NCI-H460 (cell line): Measurements from ENCODE around the gene DMTF1. TPM values are rescaled to one million over a fixed set of nuclear protein-coding genes. Genes with fewer than 3 reads are reported as not detected.
"Not testable (repeated sequence)": the region's sequence is repeated elsewhere in the genome, so short reads cannot be mapped to it uniquely, and the experiment has no call there.

ENCODE experiments used
- DNase-seq: peaks from one replicate; pipeline ENCODE4 v3.0.0-alpha.2; 2016; ENCODE audit warnings: low read depth; ENCODE audit errors: extremely low read depth
- small RNA-seq, 2 experiments: library from RNA; depleted of rRNA; stranded (forward); fragments of <200 nt; gene quantifications; one replicate each; pipeline ENCODE3, GENCODE V24; 2014
- total RNA-seq: library from RNA; depleted of rRNA; stranded (reverse); fragments of >200 nt; shearing (Covaris generic); gene quantifications from 2 replicates; pipeline ENCODE4 v1.2.3, GENCODE V29; 2014; rRNA removed

Gene DMTF1
- total RNA-seq, 1 experiment from 2014 or later, result 97.0 TPM

- DNase-seq, result peak; percentile 72
Observed at GRCh38 chr7:87220026-87220733, 67.9 kb downstream of the DMTF1 start.

- no peak for DNase-seq
Observed at GRCh38 chr7:87220734-87221215, 68.5 kb downstream of the DMTF1 start.

GRCh38 chr7:87223666-87224065, 71.4 kb downstream of the DMTF1 start:
- DNase-seq, result no peak

GRCh38 chr7:87225696-87226095, 73.4 kb downstream of the DMTF1 start:
- no peak for DNase-seq

- no peak for DNase-seq
Observed at GRCh38 chr7:87226495-87226894, 74.2 kb downstream of the DMTF1 start.

- no peak for DNase-seq
Observed at GRCh38 chr7:87231258-87231657, 79.0 kb downstream of the DMTF1 start.

GRCh38 chr7:87231711-87232110, 79.5 kb downstream of the DMTF1 start:
- DNase-seq, result no peak

- DNase-seq, result no peak
Observed at GRCh38 chr7:87234949-87235348, 82.7 kb downstream of the DMTF1 start.

- not testable (repeated sequence) for DNase-seq
Observed at GRCh38 chr7:87238464-87239051, 86.3 kb downstream of the DMTF1 start.

GRCh38 chr7:87245671-87246070, 93.4 kb downstream of the DMTF1 start:
- DNase-seq, result not testable (repeated sequence)

Small RNA genes within 50 kb of the gene (small RNA-seq; reads per million reads assigned to genes)
- gene RF00019 (0 reads per million in 2 experiments), gene RF02271 (0 reads per million in 2 experiments)

Other genes with a start within 250 kb of the DMTF1 start
- gene ELAPOR2, start 92.8 kb upstream of the DMTF1 start, total RNA-seq, result 0.59 and 2.4 TPM in 2 replicates
- gene TMEM243, start 67.3 kb downstream of the DMTF1 start, total RNA-seq, result 30.2 and 33.3 TPM in 2 replicates
- 7.7 and 10.9 TPM in 2 replicates for gene CROT, start 193.2 kb downstream of the DMTF1 start, total RNA-seq